Activated CD8-positive, alpha-beta T cell treated with anti-CD3 and anti-CD28 coated beads for 36 hours (primary cell): Measurements from ENCODE around the gene AEN. TPM values are rescaled to one million over a fixed set of nuclear protein-coding genes. Genes with fewer than 3 reads are reported as not detected.

ENCODE experiments used
- ATAC-seq: fragments of 200-7000 bp; cut with Tn5 transposase; one replicate; pipeline ENCODE4 v1.10.0; 2021; ENCODE audit warnings: mild to moderate bottlenecking, moderate library complexity
- CTCF ChIA-PET: fragments of 350-600 bp; sonication (Branson Sonifier 250); formaldehyde crosslinking; loops from one replicate; lab custom pipeline; 2021; ENCODE audit warnings: antibody characterized with exemption; lab: Charles Lee
- POLR2A ChIA-PET: fragments of 350-600 bp; sonication (Branson Sonifier 250); formaldehyde crosslinking; loops from one replicate; lab custom pipeline; 2021; ENCODE audit warnings: antibody characterized with exemption; lab: Charles Lee
- DNase-seq: peaks from one replicate; pipeline ENCODE4 v3.0.0-alpha.2; 2020
- H3K27ac Mint-ChIP-seq: one replicate; pipeline ENCODE4 v1.8.0; 2021; ENCODE audit warnings: mild to moderate bottlenecking, mixed read lengths
- H3K27me3 Mint-ChIP-seq: one replicate; pipeline ENCODE4 v1.8.0; 2021; ENCODE audit warnings: mixed read lengths
- H3K36me3 Mint-ChIP-seq: one replicate; pipeline ENCODE4 v1.8.0; 2021; ENCODE audit warnings: low read depth, mixed read lengths
- H3K4me1 Mint-ChIP-seq: one replicate; pipeline ENCODE4 v1.8.0; 2021; ENCODE audit warnings: low read depth, mixed read lengths
- H3K4me3 Mint-ChIP-seq: one replicate; pipeline ENCODE4 v1.8.0; 2021; ENCODE audit warnings: mild to moderate bottlenecking, moderate library complexity, mixed read lengths
- H3K9me3 Mint-ChIP-seq: one replicate; pipeline ENCODE4 v1.8.0; 2021; ENCODE audit warnings: mixed read lengths
- intact Hi-C: fragments of 100-400 bp; cut with micrococcal nuclease; formaldehyde crosslinking; loops from one replicate; pipeline ENCODE4 v1.10.0; 2022
- total RNA-seq, 2 experiments: library from RNA; stranded (reverse); gene quantifications; one replicate each; pipeline ENCODE4 v1.2.3, GENCODE V29; 2021
- TF ChIP-seq, protein P1 (sequence below): fragments of 200-600 bp; IDR thresholded peaks from one replicate; pipeline ENCODE4 v1.8.0; 2022; ENCODE audit warnings: antibody characterized with exemption, mild to moderate bottlenecking

AEN gene
- total RNA-seq, 2 experiments from 2014 or later = 55.2 to 58.4 TPM

GRCh38 chr15:88617790-88618189, 3.4 kb upstream of the AEN start:
- peaks cover 9% of the 10 kb centered on the region for H3K27me3 Mint-ChIP-seq
- CTCF ChIA-PET = no interaction called here
- ATAC-seq = no peak
- POLR2A ChIA-PET = no interaction called here
- H3K9me3 Mint-ChIP-seq = no peaks in the 10 kb centered on the region
- DNase-seq = no peak
- peaks cover 7% of the 10 kb centered on the region for H3K4me1 Mint-ChIP-seq
- H3K4me3 Mint-ChIP-seq = no peak overlapping the region
- H3K36me3 Mint-ChIP-seq = peaks cover 12% of the 10 kb centered on the region
- intact Hi-C loops = no loop called here
- H3K27ac Mint-ChIP-seq = no peak overlapping the region
- TF ChIP-seq, protein P1, sequence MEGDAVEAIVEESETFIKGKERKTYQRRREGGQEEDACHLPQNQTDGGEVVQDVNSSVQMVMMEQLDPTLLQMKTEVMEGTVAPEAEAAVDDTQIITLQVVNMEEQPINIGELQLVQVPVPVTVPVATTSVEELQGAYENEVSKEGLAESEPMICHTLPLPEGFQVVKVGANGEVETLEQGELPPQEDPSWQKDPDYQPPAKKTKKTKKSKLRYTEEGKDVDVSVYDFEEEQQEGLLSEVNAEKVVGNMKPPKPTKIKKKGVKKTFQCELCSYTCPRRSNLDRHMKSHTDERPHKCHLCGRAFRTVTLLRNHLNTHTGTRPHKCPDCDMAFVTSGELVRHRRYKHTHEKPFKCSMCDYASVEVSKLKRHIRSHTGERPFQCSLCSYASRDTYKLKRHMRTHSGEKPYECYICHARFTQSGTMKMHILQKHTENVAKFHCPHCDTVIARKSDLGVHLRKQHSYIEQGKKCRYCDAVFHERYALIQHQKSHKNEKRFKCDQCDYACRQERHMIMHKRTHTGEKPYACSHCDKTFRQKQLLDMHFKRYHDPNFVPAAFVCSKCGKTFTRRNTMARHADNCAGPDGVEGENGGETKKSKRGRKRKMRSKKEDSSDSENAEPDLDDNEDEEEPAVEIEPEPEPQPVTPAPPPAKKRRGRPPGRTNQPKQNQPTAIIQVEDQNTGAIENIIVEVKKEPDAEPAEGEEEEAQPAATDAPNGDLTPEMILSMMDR = no peak

DNA sequence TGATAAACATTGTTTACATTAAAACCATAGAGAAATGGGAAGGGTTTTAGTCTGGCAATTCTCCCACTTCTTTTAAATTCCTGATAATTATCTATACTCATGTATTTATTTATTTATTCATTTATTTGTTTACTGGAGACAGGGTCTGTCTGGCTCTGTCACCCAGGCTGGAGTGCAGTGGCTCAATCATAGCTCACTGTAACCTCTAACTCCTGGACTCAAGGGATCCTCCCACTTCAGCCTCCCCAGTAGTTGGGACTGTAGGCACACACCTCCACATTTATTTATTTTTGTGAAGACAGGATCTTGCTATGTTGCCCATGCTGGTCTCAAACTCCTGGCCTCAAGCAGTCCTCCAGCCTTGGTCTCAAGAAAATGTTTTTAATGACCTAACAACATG, 2.5 kb upstream of the AEN start:
- ChIA-PET POLR2A (no interaction called here), CTCF (no interaction called here)
- DNase-seq (no peak), ATAC-seq (no peak)
- Mint-ChIP-seq H3K27me3 (peaks cover 3% of the 10 kb centered on the region), H3K9me3 (no peaks in the 10 kb centered on the region), H3K4me1 (peaks cover 15% of the 10 kb centered on the region), H3K36me3 (peaks cover 20% of the 10 kb centered on the region), H3K27ac (no peak overlapping the region), H3K4me3 (no peak overlapping the region)
- TF ChIP-seq, protein P1 = no peak
- intact Hi-C loops = no loop called here

DNA sequence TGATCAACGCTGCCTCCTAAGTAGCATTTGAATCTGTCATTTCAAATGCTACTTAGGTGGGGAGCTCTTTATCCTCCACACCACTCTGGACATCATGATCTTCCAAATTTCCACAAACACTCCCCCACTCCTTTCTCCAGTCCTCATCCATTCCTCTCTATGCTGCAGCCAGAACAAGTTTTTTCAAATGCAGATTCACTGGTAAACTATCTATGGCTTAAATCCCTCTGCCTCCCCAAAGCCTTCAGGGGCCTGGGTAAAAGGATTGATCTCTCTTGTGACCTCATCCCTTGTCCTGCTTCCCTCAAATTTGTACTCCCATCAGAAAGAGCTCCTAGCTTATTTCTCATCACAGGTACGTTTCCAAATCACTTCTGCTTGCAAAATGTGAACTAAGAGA, 1.3 kb upstream of the AEN start:
- TF ChIP-seq, protein P1 = no peak
- ChIA-PET CTCF (interaction anchor here (0.7 kb wide), 1 partner anchor 119 kb away, joined by 3 read pairs; no protein-coding TSS in a partner anchor), POLR2A (interaction anchor here (1.2 kb wide), 1 partner anchor 8 kb away, joined by 4 read pairs; no protein-coding TSS in a partner anchor)
- ATAC-seq = no peak
- H3K36me3 Mint-ChIP-seq = peaks cover 30% of the 10 kb centered on the region
- H3K4me1 Mint-ChIP-seq = peaks cover 26% of the 10 kb centered on the region
- DNase-seq = no peak
- H3K4me3 Mint-ChIP-seq = no peak overlapping the region
- intact Hi-C loops = loop anchor here (5.0 kb wide), 3 partner anchors 43 to 152 kb away; partner anchors contain the start of genes DET1, MRPL46 and MRPS11
- H3K27me3 Mint-ChIP-seq = peaks cover 3% of the 10 kb centered on the region
- H3K27ac Mint-ChIP-seq = no peak overlapping the region
- H3K9me3 Mint-ChIP-seq = no peaks in the 10 kb centered on the region

DNA sequence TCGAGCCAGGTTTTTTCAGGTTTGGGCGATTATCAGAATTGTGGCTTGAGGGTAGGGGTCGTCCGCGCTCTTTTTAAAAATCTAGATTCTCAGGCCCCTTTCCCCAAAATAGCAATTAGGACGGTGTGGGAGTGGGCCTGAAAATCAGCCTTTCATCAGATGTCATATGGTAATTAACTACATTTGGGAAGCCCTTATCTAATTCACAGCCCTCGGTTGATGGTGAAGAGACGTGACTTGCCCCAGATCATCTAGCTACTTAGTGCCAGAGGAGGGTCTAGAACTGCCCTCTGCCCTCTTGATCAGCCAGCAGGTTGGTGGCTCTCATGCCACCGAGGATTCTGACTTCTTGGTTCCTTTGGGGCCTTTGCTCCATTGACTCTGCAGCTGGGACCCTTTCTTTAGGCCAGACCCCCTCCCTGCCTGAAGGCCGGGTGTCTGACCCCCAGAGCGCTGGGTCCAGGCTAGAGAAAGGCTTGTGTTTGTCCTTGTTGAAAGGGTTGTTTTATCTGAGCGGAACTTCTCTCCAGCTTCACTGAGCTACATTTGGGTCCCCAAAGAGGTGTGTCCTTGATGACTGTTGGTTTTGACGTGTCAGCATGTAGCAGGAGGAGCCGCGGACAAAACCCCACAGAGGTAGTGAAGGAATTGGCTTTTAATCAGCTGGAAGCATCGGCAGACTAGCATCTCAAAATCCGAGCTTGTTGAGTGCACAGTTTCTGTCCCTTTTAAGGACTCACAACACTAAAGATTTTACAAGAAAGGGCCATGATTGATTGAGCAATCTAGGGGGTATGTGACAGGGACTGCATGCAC, 857 bp downstream of the AEN start:
- Mint-ChIP-seq H3K36me3 (peaks cover 46% of the 10 kb centered on the region), H3K27ac (peak overlapping the region; percentile 89), H3K4me3 (peak overlapping the region; percentile 85), H3K27me3 (peaks cover 3% of the 10 kb centered on the region), H3K9me3 (no peaks in the 10 kb centered on the region), H3K4me1 (peaks cover 42% of the 10 kb centered on the region)
- ChIA-PET POLR2A (interaction anchor here (0.6 to 2.3 kb wide), 7 partner anchors 11 to 158 kb away, joined by 3 to 16 read pairs (median 5); partner anchors contain the start of genes MRPL46 and MRPS11), CTCF (interaction anchor here (0.6 to 1.6 kb wide), 6 partner anchors 14 to 145 kb away, joined by 3 to 11 read pairs (median 4); partner anchors contain the start of gene ISG20)
- peak; percentile 71 for DNase-seq
- intact Hi-C loops = loop anchor here (5.0 kb wide), 3 partner anchors 40 to 155 kb away; partner anchors contain the start of genes DET1, MRPL46 and MRPS11
- peak; percentile 31 for ATAC-seq
- TF ChIP-seq, protein P1 = no peak
